ENCODE data around the gene CLMP. TPM values are rescaled to one million over a fixed set of nuclear protein-coding genes. Genes with fewer than 3 reads are reported as not detected.

CLMP gene
- total RNA-seq, 3 donors from 2014 or later, result 4.7 to 84.9 (median 11.0) TPM

- no peak overlapping the region for H3K4me3 ChIP-seq
- H3K9me3 ChIP-seq, result no peaks in the 10 kb centered on the region
- ATAC-seq, result no peak
- H3K4me1 ChIP-seq (ENCODE audit: low read depth), result no peaks in the 10 kb centered on the region
- H3K36me3 ChIP-seq (ENCODE audit: low read depth), result no peaks in the 10 kb centered on the region
- TF ChIP-seq, protein P1, sequence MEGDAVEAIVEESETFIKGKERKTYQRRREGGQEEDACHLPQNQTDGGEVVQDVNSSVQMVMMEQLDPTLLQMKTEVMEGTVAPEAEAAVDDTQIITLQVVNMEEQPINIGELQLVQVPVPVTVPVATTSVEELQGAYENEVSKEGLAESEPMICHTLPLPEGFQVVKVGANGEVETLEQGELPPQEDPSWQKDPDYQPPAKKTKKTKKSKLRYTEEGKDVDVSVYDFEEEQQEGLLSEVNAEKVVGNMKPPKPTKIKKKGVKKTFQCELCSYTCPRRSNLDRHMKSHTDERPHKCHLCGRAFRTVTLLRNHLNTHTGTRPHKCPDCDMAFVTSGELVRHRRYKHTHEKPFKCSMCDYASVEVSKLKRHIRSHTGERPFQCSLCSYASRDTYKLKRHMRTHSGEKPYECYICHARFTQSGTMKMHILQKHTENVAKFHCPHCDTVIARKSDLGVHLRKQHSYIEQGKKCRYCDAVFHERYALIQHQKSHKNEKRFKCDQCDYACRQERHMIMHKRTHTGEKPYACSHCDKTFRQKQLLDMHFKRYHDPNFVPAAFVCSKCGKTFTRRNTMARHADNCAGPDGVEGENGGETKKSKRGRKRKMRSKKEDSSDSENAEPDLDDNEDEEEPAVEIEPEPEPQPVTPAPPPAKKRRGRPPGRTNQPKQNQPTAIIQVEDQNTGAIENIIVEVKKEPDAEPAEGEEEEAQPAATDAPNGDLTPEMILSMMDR (IDR thresholded peaks at IDR 0.05), result no peak
- DNase-seq, result no peak
- intact Hi-C loops (cut with DNase I, micrococcal nuclease), result no loop called here
These were observed 159.2 kb downstream of the CLMP start for GRCh38 chr11:123035831-123036230.

- H3K4me3 ChIP-seq, result no peak overlapping the region
- DNase-seq, result no peak
- intact Hi-C loops (cut with DNase I, micrococcal nuclease), result no loop called here
- no peaks in the 10 kb centered on the region for H3K4me1 ChIP-seq (ENCODE audit: low read depth)
- no peaks in the 10 kb centered on the region for H3K9me3 ChIP-seq
- no peak for ATAC-seq
- no peaks in the 10 kb centered on the region for H3K36me3 ChIP-seq (ENCODE audit: low read depth)
- TF ChIP-seq, protein P1 (IDR thresholded peaks at IDR 0.05), result no peak
These were observed 160.5 kb downstream of the CLMP start for GRCh38 chr11:123034597-123034996.

DNA sequence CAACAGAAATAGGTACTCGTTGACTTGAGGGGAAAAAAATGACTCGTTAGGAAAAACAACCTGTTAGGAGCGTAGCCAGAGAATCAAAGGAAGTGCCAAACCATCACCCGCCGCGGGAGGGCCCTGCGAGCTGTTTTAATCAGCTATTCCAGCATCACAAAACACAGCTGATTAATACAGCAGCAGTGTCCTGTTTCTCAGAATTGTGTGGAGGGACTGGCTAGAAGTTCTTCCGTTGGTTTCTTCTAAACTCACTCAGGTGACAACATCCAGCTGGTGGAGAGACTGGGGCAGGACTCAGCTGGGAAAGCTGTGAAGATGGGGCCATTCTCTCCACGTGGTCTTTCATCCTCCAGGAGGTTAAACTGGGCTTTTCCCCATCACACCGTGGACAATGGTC, 161.2 kb downstream of the CLMP start:
- Histone ChIP-seq H3K4me1 (ENCODE audit: low read depth) (no peaks in the 10 kb centered on the region), H3K4me3 (no peak overlapping the region), H3K36me3 (ENCODE audit: low read depth) (no peaks in the 10 kb centered on the region), H3K9me3 (no peaks in the 10 kb centered on the region)
- no peak for ATAC-seq
- DNase-seq, result no peak
- TF ChIP-seq, protein P1 (IDR thresholded peaks at IDR 0.05), result no peak
- intact Hi-C loops (cut with DNase I, micrococcal nuclease), result no loop called here

DNA sequence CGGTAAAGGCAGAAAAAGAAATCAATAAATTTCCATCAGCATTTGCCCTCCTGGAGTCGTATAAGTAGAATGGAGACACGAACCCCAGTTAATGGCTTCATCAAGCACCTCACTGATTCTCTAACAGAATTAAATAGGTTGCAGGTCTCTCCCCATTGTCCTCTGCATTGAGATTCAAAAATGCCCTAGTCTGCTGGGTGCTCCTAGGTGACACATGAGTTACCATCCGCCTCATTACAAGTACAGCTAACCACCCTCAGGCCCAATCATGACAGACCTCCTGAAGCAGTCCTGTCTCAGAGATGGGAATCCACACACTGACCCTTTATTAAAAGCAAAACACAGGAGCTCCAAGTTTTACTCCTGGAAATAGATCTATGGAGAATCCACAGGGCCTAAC, 164.5 kb downstream of the CLMP start:
- no peaks in the 10 kb centered on the region for H3K36me3 ChIP-seq (ENCODE audit: low read depth)
- TF ChIP-seq, protein P1 (IDR thresholded peaks at IDR 0.05), result no peak
- DNase-seq, result no peak
- ATAC-seq, result no peak
- no peaks in the 10 kb centered on the region for H3K9me3 ChIP-seq
- H3K4me1 ChIP-seq (ENCODE audit: low read depth), result no peaks in the 10 kb centered on the region
- H3K4me3 ChIP-seq, result no peak overlapping the region
- intact Hi-C loops (cut with DNase I, micrococcal nuclease), result no loop called here

GRCh38 chr11:123020968-123021367, 174.1 kb downstream of the CLMP start:
- DNase-seq (peak in 1 of 3 donors; percentile 16), ATAC-seq (peak; percentile 66)
- H3K4me1 ChIP-seq (ENCODE audit: low read depth), result no peaks in the 10 kb centered on the region
- H3K4me3 ChIP-seq, result no peak overlapping the region
- TF ChIP-seq, protein P1 (IDR thresholded peaks at IDR 0.05), result peak; percentile 19
- H3K36me3 ChIP-seq (ENCODE audit: low read depth), result no peaks in the 10 kb centered on the region
- no peaks in the 10 kb centered on the region for H3K9me3 ChIP-seq
- intact Hi-C loops (cut with DNase I, micrococcal nuclease), result loop anchor here (5.0 to 10.0 kb wide), 2 partner anchors 156 to 159 kb away; no protein-coding TSS in a partner anchor

Other genes starting within 250 kb of the CLMP start
- gene BSX, start 213.4 kb downstream of the CLMP start, total RNA-seq, result not detected
- 100 to 1,000 TPM; 496 to 909 (median 797) TPM for gene HSPA8, start 133.1 kb downstream of the CLMP start, total RNA-seq
- 1 to 10 TPM; 3.2 to 4.4 (median 4.1) TPM for gene GRAMD1B, start 235.0 kb upstream of the CLMP start, total RNA-seq

Data from mucosa of descending colon (tissue), 3 donors.